GM18951 (cell line): ENCODE measurements around the gene COG2.
"Not testable (repeated sequence)": the region's sequence is repeated elsewhere in the genome, so short reads cannot be mapped to it uniquely, and the experiment has no call there.

Experiments used
- POLR2A ChIP-seq: IDR thresholded peaks from 4 replicates; pipeline ENCODE4 v1.6.1; 2011; ENCODE audit warnings: mild to moderate bottlenecking; ENCODE audit not compliant: insufficient read length, insufficient read depth; ENCODE audit errors: extremely low read depth
- in situ Hi-C: fragments of 300-500 bp; cut with MboI; formaldehyde crosslinking; loops from one replicate; pipeline ENCODE4 v1.12.0; 2022; ENCODE audit warnings: low sequenced_read_pairs, mixed read lengths, inconsistent platforms; ENCODE audit not compliant: unreplicated experiment

The COG2 gene

DNA sequence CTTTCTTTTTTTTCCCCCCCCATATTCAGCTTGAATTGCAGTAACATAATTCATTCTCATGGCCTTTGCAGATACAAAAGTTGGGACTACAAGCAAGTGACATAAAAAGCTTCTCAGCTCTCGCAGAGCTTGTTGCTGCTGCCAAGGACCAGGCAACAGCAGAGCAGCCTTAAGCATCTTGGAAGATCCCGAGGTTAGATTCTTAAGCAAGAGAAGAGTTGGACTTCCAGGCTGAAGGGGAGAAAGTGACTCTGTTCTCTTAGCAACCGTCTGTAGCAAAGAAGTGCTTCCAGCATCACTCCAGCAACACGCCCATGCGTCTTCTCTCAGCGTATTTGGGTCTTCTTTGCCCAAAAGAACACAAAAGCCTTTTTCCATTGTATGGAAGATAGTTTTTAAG is 50.9 kb downstream of the COG2 start:
- TF ChIP-seq POLR2A, result no peak
- in situ Hi-C loops, result no loop called here

DNA sequence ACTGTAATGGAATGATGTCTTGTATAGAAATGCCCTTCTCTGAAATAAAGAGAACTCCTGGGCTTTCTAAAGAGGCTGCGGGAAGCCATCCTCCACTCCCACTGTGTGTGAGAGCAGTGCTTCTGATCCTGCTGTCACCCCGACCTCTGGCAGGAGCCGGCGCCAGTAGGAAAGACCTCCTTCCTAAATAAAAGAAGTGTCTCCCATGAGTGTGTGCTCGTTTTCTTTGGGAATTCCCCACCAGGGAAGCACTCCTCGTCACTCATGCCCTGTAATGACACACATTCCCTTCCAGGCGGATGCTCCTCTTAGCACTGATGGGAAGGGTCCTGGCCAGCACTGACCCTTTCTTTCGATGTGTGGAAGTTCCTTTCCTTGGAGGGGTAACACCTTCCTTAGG is 51.5 kb downstream of the COG2 start:
- in situ Hi-C loops, result no loop called here
- no peak for TF ChIP-seq POLR2A

- in situ Hi-C loops, result no loop called here
- no peak for TF ChIP-seq POLR2A
These were observed 52.2 kb downstream of the COG2 start for GRCh38 chr1:230694464-230694863.

- no peak for TF ChIP-seq POLR2A
- in situ Hi-C loops, result no loop called here
These were observed 52.7 kb downstream of the COG2 start for GRCh38 chr1:230694991-230695390.

DNA sequence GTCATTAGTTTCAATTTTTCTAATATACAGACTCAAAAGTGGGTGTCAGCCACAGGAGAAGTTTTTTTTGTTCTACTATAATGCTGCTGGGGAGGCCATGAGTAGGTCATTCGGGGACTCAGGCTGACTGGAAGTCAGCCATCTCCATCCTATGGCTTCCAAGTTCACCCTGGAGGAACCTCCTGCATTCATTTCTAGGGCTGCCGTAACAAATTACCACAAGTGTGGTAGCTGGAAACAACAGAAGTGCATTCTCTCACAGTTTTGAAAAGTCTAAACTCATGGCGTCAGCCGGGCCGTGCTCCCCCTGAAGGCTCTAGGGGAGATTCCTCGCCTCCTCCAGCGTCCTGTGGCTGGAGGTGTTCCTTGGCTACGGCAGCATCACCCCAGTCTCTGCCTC is 53.9 kb downstream of the COG2 start:
- in situ Hi-C loops, result no loop called here
- no peak for TF ChIP-seq POLR2A

DNA sequence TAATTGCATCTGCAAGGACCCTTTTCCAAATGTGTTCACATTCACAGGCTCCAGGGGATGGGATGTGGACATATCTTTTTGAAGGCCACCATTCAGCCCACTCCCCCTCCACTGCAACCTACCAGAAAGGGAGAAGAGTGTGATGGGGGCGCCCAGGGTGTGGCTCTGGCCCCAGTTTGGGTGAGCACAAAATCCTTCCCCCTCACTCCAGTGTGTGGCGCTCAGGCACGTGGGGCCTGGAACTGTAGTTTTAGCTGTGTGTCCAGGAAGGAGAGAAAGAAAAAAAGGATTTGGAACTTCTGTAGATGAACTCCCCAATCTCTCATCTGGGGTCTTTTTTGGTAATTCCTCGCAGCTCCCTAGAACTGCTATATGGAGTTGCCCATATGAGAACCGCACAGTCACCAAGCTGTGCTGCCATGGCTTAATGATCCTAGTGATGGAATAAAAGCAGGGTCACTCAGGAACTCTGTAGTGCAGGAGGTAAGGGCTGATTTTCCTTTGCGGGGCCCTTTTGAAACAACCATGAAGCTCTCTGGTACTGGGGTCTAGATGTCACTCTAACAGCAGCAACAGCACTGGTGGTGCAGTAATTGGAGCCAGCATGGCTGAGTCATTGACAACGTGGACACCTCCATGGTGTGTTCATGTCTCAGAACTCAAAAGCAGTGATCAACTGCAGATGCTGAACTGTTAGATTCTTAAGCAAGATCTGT is 54.6 kb downstream of the COG2 start:
- in situ Hi-C loops, result no loop called here
- no peak for TF ChIP-seq POLR2A

GRCh38 chr1:230698130-230698529 is 55.8 kb downstream of the COG2 start:
- in situ Hi-C loops, result no loop called here

DNA sequence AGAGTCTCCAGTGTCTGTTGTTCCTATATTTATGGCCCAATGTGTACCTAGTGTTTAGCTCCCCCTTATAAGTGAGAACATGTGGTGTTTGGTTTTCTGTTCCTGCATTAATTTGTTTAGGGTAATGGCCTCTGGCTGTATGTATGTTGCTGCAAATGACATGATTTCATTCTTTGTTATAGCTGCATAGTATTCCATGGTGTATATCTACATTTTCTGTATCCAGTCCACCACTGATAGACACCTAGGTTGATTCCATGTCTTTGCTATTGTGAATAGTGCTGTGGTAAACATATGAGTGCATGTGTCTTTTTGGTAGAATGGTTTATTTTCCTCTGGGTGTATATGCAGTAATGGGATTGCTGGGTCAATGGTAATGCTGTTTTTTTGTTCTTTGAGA is 56.7 kb downstream of the COG2 start:
- in situ Hi-C loops, result not testable (repeated sequence)

More at GRCh38 chr1:230698130-230698529, 55.8 kb downstream of the COG2 start:
- no peak for TF ChIP-seq POLR2A

GRCh38 chr1:230699716-230700115 is 57.4 kb downstream of the COG2 start:
- in situ Hi-C loops, result no loop called here
- no peak for TF ChIP-seq POLR2A

- TF ChIP-seq POLR2A, result no peak
- in situ Hi-C loops, result no loop called here
These were observed 57.9 kb downstream of the COG2 start for GRCh38 chr1:230700132-230700531.

- no peak for TF ChIP-seq POLR2A
- in situ Hi-C loops, result no loop called here
These were observed 59.2 kb downstream of the COG2 start for GRCh38 chr1:230701434-230701833.

DNA sequence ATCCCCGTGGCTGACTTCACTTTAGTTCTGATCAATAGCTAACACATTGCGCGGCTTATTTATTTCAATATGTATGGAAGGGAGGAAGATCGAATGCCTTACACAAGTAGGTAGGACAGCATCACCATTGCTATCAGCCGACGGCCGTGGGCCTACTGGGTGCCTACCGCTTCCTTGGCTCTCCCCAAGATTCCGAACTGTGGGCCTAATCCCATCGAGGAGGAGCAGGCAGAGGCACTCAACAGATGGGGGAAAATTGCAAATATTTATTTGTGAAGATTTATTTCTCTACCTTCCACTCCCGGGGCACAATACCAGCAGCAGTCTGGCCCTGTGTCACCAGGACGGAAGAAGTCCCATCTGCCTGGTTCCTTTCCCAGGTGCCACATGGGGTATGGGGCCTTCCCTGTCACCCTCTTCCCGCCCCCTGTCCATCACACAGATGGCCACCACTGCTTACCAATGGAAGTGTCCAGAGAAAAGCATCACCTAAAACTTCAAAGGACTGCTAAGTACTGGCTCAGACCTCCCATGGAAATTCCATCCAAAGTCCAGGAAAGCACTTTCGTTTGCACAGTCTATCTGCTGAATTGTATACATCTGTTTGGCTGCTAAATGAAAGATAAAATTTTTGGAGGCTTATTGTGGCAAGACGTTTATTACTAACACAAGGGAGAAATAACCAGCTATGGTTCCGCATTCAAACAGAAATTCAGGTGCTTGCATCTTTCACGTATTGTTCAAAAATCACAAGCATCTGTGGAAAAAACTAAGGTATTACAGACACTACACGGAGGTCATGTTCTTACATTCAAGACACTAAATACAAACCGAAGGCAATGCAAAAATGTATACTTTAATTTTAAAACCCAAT is 59.9 kb downstream of the COG2 start:
- in situ Hi-C loops, result no loop called here
- TF ChIP-seq POLR2A, result no peak

DNA sequence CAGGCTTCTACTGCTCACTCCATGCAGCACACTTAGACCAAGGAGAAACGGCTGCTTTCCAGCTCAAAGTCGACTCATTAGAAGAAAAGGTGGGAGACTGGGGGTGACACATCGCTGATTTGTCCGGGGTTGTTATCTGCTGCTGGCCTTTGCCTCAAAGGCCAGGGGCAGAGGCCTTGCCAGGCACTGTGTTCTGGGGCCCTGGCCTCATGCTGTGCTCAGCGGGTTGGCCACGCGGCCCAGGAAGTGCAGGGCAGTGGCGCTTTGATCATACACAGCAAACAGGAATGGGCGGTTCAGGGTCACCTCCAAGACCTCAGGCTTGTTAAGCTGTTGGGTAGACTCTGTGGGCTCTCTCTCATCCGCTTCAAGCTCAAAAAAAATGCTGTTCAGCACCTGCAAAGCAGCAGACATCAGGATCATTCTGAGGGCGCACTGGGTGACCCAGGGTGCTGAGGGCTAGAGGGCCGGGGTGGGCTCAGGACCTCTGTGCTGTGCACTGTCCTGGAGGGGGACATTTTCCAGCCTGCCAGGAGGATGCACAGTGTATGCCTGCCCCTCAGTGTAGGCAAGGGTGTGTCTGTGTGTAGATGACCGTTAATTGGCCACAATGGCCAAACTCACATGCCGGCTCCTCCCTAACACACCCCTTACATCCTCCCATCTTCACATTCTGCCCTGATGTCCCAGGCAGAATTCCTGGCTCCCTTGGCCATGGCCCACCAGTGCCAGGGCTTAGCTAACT is 60.8 kb downstream of the COG2 start:
- in situ Hi-C loops, result no loop called here
- TF ChIP-seq POLR2A, result no peak

DNA sequence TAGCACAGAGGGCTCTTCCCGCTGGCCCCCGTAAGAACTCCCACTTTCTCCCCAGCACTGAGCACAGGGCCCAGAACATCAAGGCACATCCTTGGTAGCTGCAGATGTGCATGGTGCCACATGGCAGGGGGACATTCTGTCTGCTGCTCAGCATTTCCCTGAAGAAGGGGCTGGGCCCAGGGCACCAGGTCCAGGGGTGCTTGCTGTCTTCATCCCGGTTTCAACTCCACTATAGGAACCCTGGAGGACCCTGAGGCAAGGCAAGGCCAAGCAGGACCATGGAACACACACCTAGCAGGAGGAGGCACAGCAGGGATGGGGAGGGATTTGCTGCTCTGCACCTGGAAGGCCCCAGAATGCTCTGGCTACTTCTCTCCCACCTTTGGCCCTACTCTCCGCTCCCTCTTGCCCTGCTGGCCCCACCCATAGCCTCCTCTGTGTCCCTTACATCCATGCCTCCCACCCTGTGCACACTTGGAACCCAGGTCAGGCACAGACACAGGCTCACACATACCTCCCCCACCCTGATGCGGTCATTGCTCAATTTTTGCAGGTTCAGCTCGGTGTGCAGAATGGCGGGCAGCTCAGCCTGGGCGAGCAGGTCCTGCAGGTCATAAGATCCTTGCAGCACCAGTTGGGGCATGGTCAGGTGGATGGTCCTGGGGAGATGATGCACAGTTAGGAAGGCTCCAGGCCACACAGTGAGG is 61.6 kb downstream of the COG2 start:
- TF ChIP-seq POLR2A, result no peak
- in situ Hi-C loops, result no loop called here
